ENCODE measurements around the gene CSMD2. TPM values are rescaled to one million over a fixed set of nuclear protein-coding genes. Genes with fewer than 3 reads are reported as not detected.

Gene CSMD2
- total and polyA plus RNA-seq, 2 of the 8 experiments (the other 6 are each of a cell fraction or from before 2014, with no cell fraction given) = 7.0 to 14.7 TPM

GRCh38 chr1:33948291-33948690 lies 216.7 kb downstream of the CSMD2 start (continued):
- TF ChIP-seq USF2 (IDR thresholded peaks at IDR 0.05; ENCODE audit: low read length) (no peak), YY1 (IDR thresholded peaks at IDR 0.05; ENCODE audit: low read depth, low read length) (no peak), ZNF274 (IDR thresholded peaks at IDR 0.05; ENCODE audit: borderline replicate concordance, extremely low read depth, low read length) (no peak)
- TF ChIP-seq, protein P1, sequence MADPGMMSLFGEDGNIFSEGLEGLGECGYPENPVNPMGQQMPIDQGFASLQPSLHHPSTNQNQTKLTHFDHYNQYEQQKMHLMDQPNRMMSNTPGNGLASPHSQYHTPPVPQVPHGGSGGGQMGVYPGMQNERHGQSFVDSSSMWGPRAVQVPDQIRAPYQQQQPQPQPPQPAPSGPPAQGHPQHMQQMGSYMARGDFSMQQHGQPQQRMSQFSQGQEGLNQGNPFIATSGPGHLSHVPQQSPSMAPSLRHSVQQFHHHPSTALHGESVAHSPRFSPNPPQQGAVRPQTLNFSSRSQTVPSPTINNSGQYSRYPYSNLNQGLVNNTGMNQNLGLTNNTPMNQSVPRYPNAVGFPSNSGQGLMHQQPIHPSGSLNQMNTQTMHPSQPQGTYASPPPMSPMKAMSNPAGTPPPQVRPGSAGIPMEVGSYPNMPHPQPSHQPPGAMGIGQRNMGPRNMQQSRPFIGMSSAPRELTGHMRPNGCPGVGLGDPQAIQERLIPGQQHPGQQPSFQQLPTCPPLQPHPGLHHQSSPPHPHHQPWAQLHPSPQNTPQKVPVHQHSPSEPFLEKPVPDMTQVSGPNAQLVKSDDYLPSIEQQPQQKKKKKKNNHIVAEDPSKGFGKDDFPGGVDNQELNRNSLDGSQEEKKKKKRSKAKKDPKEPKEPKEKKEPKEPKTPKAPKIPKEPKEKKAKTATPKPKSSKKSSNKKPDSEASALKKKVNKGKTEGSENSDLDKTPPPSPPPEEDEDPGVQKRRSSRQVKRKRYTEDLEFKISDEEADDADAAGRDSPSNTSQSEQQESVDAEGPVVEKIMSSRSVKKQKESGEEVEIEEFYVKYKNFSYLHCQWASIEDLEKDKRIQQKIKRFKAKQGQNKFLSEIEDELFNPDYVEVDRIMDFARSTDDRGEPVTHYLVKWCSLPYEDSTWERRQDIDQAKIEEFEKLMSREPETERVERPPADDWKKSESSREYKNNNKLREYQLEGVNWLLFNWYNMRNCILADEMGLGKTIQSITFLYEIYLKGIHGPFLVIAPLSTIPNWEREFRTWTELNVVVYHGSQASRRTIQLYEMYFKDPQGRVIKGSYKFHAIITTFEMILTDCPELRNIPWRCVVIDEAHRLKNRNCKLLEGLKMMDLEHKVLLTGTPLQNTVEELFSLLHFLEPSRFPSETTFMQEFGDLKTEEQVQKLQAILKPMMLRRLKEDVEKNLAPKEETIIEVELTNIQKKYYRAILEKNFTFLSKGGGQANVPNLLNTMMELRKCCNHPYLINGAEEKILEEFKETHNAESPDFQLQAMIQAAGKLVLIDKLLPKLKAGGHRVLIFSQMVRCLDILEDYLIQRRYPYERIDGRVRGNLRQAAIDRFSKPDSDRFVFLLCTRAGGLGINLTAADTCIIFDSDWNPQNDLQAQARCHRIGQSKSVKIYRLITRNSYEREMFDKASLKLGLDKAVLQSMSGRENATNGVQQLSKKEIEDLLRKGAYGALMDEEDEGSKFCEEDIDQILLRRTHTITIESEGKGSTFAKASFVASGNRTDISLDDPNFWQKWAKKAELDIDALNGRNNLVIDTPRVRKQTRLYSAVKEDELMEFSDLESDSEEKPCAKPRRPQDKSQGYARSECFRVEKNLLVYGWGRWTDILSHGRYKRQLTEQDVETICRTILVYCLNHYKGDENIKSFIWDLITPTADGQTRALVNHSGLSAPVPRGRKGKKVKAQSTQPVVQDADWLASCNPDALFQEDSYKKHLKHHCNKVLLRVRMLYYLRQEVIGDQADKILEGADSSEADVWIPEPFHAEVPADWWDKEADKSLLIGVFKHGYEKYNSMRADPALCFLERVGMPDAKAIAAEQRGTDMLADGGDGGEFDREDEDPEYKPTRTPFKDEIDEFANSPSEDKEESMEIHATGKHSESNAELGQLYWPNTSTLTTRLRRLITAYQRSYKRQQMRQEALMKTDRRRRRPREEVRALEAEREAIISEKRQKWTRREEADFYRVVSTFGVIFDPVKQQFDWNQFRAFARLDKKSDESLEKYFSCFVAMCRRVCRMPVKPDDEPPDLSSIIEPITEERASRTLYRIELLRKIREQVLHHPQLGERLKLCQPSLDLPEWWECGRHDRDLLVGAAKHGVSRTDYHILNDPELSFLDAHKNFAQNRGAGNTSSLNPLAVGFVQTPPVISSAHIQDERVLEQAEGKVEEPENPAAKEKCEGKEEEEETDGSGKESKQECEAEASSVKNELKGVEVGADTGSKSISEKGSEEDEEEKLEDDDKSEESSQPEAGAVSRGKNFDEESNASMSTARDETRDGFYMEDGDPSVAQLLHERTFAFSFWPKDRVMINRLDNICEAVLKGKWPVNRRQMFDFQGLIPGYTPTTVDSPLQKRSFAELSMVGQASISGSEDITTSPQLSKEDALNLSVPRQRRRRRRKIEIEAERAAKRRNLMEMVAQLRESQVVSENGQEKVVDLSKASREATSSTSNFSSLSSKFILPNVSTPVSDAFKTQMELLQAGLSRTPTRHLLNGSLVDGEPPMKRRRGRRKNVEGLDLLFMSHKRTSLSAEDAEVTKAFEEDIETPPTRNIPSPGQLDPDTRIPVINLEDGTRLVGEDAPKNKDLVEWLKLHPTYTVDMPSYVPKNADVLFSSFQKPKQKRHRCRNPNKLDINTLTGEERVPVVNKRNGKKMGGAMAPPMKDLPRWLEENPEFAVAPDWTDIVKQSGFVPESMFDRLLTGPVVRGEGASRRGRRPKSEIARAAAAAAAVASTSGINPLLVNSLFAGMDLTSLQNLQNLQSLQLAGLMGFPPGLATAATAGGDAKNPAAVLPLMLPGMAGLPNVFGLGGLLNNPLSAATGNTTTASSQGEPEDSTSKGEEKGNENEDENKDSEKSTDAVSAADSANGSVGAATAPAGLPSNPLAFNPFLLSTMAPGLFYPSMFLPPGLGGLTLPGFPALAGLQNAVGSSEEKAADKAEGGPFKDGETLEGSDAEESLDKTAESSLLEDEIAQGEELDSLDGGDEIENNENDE (IDR thresholded peaks at IDR 0.05; ENCODE audit: insufficient replicate concordance, low read length) = no peak
